NCI-H1105 treated with DMSO at 0.1 percent for 48 hours (cell line): ENCODE measurements around the gene INMT.

Source experiments
- DNase-seq: peaks from one replicate; lab custom pipeline; 2025; lab: John Stamatoyannopoulos, UW

The INMT gene

GRCh38 chr7:30752979-30753378, 1.0 kb downstream of the INMT start:
- no peak for DNase-seq

GRCh38 chr7:30754315-30754877, 2.5 kb downstream of the INMT start:
- no peak for DNase-seq

GRCh38 chr7:30755384-30756154, 3.6 kb downstream of the INMT start:
- DNase-seq, result no peak

- DNase-seq, result no peak
These were observed 5.4 kb downstream of the INMT start for GRCh38 chr7:30757342-30757692.

- DNase-seq, result no peak
These were observed 8.7 kb downstream of the INMT start for GRCh38 chr7:30760514-30761213.

- peak; percentile 68 for DNase-seq
These were observed 9.6 kb downstream of the INMT start for GRCh38 chr7:30761214-30762156.

- no peak for DNase-seq
These were observed 12.4 kb downstream of the INMT start for GRCh38 chr7:30764030-30764975.

GRCh38 chr7:30765408-30765807, 13.5 kb downstream of the INMT start:
- DNase-seq, result no peak

GRCh38 chr7:30770845-30771173, 18.9 kb downstream of the INMT start:
- DNase-seq, result no peak

- no peak for DNase-seq
These were observed 19.4 kb downstream of the INMT start, which contains the start of gene MINDY4 for GRCh38 chr7:30771174-30771879. Gene MINDY4 (plus strand): TSS chr7:30771417. CDS start chr7:30771494, 77 bp downstream.

- no peak for DNase-seq
These were observed 20.0 kb downstream of the INMT start for GRCh38 chr7:30771880-30772425.

GRCh38 chr7:30772984-30773383, 21.0 kb downstream of the INMT start:
- no peak for DNase-seq

GRCh38 chr7:30775992-30776391, 24.1 kb downstream of the INMT start:
- DNase-seq, result no peak

GRCh38 chr7:30776971-30777370, 25.0 kb downstream of the INMT start:
- no peak for DNase-seq

- DNase-seq, result no peak
These were observed 26.5 kb downstream of the INMT start for GRCh38 chr7:30778255-30779025.

- DNase-seq, result no peak
These were observed 27.6 kb downstream of the INMT start for GRCh38 chr7:30779574-30779973.

GRCh38 chr7:30780941-30781340, 29.0 kb downstream of the INMT start:
- DNase-seq, result no peak

- no peak for DNase-seq
These were observed 30.8 kb downstream of the INMT start for GRCh38 chr7:30782690-30783089.

- DNase-seq, result no peak
These were observed 33.9 kb downstream of the INMT start for GRCh38 chr7:30785786-30786185.
